IPS-18c (cell line): Measurements from ENCODE around the gene F7.
"Not testable (repeated sequence)": the region's sequence is repeated elsewhere in the genome, so short reads cannot be mapped to it uniquely, and the experiment has no call there.

Experiments used
- H3K4me3 ChIP-seq: 2 replicates; pipeline ENCODE4 v1.7.0; 2013; ENCODE audit warnings: low read depth, mild to moderate bottlenecking, low read length, moderate library complexity; ENCODE audit not compliant: insufficient read depth
- H3K9me3 ChIP-seq: one replicate; pipeline ENCODE4 v1.6.1; 2013; ENCODE audit warnings: mild to moderate bottlenecking, low read length, moderate library complexity; ENCODE audit not compliant: control insufficient read depth, insufficient read depth

Gene F7

GRCh38 chr13:113109151-113110047, 3.8 kb downstream of the F7 start:
- H3K9me3 ChIP-seq, result peaks cover 2% of the 10 kb centered on the region
- peak overlapping the region; percentile 30; the same call in 1 of the 2 replicates for H3K4me3 ChIP-seq

GRCh38 chr13:113110048-113110851, 4.7 kb downstream of the F7 start:
- Histone ChIP-seq H3K4me3 (peak overlapping the region; percentile 30), H3K9me3 (peaks cover 2% of the 10 kb centered on the region)

GRCh38 chr13:113110852-113111315, 5.3 kb downstream of the F7 start:
- Histone ChIP-seq H3K9me3 (peaks cover 2% of the 10 kb centered on the region), H3K4me3 (peak overlapping the region; percentile 30)

DNA sequence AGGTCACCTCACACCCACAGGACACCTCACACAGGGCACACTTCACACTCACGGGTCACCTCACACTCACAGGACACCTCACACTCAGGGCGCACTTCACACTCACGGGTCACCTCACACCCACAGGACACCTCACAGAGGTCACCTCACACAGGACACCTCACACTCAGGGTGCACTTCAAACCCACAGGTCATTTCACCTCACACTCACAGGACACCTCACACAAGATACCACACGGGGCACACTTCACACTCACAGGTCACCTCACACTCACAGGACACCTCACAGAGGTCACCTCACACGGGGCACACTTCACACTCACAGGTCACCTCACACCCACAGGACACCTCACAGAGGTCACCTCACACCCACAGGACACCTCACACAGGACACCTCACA, 6.2 kb downstream of the F7 start:
- H3K4me3 ChIP-seq, result not testable (repeated sequence)

GRCh38 chr13:113112475-113112874, 6.9 kb downstream of the F7 start:
- not testable (repeated sequence) for H3K4me3 ChIP-seq, H3K9me3 ChIP-seq

More for the DNA sequence above, 6.2 kb downstream of the F7 start:
- not testable (repeated sequence) for H3K9me3 ChIP-seq

DNA sequence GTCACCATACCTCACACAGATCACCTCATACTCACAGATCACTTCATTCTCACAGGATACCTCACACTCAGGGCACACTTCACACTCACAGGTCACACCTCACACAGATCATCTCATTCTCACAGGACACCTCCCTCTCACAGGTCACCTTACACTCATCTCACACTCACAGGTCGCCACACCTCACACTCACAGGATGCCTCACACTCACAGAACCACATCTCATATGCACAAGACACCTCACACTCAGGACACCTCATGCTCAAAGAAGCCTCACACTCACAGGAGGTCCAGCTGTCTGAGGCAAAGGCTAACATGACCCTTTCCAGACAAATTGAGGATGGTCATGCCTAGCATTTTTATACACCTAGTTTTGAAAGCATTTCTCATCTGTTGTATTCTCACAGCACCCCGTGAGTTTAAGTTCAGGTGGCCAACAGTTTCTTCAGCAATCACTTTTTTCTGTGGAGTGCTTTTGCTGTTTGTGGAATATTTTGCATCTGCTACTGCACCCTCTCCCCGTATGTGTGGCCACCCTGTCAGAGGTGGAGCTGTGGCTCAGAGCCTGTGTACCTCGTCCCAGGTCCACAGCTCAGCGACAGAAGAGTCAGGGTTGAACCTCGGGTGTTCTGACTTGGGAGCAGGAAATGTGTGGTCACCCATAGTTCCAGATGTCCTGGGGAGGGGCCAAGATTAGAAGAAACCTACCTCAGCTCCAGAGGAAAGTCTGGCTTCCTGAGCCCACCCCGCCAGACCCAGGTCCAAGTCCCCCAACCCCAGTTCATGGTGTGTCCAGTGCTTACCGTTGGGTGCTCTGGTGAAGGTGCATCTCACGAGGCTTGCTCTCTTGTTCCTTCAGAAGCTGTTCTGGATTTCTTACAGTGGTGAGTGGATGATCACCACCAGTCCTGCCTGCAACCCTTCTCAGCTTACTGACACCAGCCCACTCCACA, 7.6 kb downstream of the F7 start:
- Histone ChIP-seq H3K9me3 (peaks cover 2% of the 10 kb centered on the region), H3K4me3 (no peak overlapping the region)

DNA sequence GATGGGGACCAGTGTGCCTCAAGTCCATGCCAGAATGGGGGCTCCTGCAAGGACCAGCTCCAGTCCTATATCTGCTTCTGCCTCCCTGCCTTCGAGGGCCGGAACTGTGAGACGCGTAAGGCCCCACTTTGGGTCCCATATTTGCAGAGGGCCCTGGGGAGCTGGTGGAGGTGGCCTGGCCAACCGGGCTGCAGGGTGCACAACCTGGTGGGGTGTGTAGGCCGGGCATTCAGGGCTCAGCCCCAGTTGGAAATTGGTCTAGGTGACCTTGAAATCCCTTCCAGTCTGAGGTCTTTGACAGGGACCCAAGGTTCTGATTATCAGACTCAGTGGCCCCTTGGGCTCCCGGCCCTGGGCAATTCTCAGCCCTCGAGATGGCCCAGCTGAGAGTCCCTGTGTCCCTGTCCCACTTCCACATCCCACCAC, 8.3 kb downstream of the F7 start:
- H3K4me3 ChIP-seq, result no peak overlapping the region

GRCh38 chr13:113114511-113115362, 9.1 kb downstream of the F7 start:
- Histone ChIP-seq H3K9me3 (peaks cover 2% of the 10 kb centered on the region), H3K4me3 (no peak overlapping the region)

More for the DNA sequence above, 8.3 kb downstream of the F7 start:
- H3K9me3 ChIP-seq, result peaks cover 2% of the 10 kb centered on the region

DNA sequence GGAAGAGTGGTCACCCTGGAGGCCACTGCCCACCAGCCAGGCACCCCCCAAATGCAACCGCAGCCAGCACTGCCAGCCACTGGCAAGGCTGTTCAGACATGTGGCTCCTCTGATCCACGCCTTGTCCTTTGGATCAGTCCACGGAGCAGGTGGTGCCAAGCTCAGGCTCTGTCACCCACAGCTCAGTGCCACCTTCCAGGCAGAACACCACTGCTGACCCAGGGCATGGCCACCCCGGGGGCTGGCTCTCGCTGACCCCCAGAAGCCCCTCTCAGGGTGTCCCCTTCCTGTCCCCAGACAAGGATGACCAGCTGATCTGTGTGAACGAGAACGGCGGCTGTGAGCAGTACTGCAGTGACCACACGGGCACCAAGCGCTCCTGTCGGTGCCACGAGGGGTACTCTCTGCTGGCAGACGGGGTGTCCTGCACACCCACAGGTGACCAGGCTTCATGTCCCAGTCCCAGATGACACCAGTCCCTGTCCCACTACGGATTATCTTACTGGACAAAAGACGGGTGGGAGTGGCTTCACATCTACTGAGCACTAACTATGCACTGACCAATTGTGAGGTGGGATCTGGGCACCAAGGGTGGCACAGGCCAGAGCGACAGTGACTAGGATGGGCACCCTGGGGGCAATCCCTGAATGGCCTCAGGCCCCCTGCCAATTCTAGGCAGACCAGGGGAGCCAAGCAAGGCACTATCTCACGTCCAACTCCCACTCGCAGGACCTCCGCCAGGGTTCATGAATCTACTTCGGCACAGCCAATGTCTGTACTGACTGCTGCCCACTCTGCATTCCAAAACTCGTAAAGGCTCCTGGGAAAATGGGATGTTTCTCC, 10.0 kb downstream of the F7 start:
- no peak overlapping the region for H3K4me3 ChIP-seq
- no peaks in the 10 kb centered on the region for H3K9me3 ChIP-seq

DNA sequence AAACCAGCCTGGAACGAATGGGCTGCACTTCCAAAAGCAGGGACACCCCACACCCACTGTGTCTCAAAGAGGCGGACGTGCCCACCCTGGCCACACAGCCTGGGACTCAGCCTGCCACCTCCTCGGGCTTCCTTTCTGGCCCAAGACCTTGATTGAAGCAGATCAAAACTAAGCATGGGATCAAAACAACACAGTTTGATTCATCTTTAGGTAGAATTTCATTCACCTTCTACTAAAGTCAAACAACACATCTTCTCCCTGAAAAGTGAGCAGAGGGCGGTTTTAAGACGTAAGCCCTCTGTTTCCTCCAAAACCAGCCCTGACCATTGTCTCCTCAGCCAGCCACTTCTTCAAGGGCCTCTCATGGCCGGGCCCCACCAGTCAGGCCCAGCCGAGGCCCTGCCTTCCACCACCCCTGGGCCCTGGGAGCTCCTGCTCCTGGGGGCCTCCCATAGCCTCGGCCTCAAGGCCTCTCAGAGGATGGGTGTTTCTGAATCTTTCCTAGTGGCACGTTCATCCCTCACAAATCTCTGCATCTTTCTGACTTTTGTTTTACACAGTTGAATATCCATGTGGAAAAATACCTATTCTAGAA, 10.7 kb downstream of the F7 start:
- H3K9me3 ChIP-seq, result no peaks in the 10 kb centered on the region
- no peak overlapping the region for H3K4me3 ChIP-seq

DNA sequence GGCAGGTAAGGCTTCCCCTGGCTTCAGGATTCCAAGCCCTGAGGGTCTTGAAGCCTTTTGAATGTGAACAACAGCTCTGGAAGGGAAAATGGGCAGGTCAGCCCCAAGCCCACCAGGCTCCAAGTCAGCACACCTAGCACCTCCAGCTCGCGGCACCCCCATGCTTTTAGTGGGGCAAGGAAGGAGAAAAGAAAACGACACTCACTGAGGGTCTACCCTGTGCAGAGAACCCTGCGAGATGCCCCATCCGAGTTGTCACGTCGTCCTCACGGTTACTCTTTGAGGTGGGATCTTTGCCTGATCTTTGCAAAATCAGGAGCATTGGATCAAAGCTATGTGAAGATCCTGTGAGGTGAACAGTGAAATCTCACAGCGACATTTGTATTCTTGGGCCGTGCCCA, 11.3 kb downstream of the F7 start:
- H3K9me3 ChIP-seq, result no peaks in the 10 kb centered on the region
- H3K4me3 ChIP-seq, result no peak overlapping the region

DNA sequence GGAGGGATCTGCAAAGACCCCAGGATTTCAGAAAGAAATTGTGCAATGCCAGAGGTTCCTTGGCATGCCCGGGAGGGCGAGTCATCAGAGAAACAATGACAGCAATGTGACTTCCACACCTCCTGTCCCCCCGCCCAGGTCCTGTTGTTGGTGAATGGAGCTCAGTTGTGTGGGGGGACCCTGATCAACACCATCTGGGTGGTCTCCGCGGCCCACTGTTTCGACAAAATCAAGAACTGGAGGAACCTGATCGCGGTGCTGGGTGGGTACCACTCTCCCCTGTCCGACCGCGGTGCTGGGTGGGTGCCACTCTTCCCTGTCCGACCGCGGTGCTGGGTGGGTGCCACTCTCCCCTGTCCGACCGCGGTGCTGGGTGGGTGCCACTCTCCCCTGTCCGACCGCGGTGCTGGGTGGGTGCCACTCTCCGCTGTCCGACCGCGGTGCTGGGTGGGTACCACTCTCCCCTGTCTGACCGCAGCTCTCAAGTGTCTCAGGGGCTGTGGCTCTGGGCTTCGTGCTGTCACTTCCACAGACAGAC, 11.8 kb downstream of the F7 start:
- no peaks in the 10 kb centered on the region for H3K9me3 ChIP-seq

GRCh38 chr13:113117911-113118260, 12.3 kb downstream of the F7 start:
- H3K4me3 ChIP-seq, result no peak overlapping the region

More for the DNA sequence above, 11.8 kb downstream of the F7 start:
- H3K4me3 ChIP-seq, result no peak overlapping the region

DNA sequence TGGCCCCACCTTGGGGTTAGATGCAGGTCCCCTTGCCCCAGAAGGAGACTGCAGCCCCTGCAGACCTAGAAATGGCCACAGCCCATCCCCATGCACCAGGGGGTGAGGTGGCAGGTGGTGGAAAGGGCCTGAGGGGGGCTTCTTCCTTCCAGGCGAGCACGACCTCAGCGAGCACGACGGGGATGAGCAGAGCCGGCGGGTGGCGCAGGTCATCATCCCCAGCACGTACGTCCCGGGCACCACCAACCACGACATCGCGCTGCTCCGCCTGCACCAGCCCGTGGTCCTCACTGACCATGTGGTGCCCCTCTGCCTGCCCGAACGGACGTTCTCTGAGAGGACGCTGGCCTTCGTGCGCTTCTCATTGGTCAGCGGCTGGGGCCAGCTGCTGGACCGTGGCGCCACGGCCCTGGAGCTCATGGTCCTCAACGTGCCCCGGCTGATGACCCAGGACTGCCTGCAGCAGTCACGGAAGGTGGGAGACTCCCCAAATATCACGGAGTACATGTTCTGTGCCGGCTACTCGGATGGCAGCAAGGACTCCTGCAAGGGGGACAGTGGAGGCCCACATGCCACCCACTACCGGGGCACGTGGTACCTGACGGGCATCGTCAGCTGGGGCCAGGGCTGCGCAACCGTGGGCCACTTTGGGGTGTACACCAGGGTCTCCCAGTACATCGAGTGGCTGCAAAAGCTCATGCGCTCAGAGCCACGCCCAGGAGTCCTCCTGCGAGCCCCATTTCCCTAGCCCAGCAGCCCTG, 12.8 kb downstream of the F7 start:
- Histone ChIP-seq H3K9me3 (no peaks in the 10 kb centered on the region), H3K4me3 (no peak overlapping the region)

More at GRCh38 chr13:113117911-113118260, 12.3 kb downstream of the F7 start:
- H3K9me3 ChIP-seq, result no peaks in the 10 kb centered on the region
